GM10248 (cell line): ENCODE measurements around the gene ALDH2.

Source experiments
- CTCF ChIA-PET: fragments of 300-600 bp; sonication (Branson Sonifier 250); formaldehyde crosslinking; extraction: SDS; loops from one replicate; lab custom pipeline; 2021; ENCODE audit warnings: antibody characterized with exemption; lab: Yijun Ruan, JAX
- POLR2A ChIA-PET: fragments of 350-650 bp; sonication (Branson Sonifier 250); formaldehyde crosslinking; extraction: SDS; loops from one replicate; lab custom pipeline; 2020; ENCODE audit warnings: antibody characterized with exemption; lab: Yijun Ruan, JAX
- DNase-seq: peaks from one replicate; pipeline ENCODE4 v3.0.0; 2012; ENCODE audit errors: extremely low spot score
- TF ChIP-seq, protein P1 (sequence below): IDR thresholded peaks from 2 replicates; pipeline ENCODE4 v1.5.1; 2012; ENCODE audit warnings: mild to moderate bottlenecking, low read depth; ENCODE audit errors: extremely low read depth, missing control alignments, control extremely low read depth

The ALDH2 gene

DNA sequence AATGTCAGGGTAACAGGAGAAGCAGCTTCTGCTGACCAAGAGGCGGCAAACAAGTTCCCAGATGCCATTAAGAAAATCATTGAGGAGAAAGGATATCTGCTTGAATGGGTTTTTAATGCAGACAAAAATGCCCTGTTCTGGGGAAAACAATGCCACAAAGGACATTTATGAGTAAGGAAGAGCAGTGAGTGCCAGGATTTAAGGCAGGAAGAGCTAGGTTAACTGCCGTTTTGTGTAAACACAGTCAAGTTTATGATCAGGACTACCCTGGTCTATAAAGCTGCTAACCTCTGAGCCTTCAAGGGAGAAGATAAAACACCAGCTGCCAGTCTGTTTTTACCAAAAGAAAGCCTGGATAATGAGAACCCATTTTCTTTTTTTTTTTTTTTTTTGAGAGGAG, 83.8 kb downstream of the ALDH2 start:
- CTCF ChIA-PET: interaction anchor here (2.2 kb wide), 1 partner anchor 11 kb away, joined by 8 read pairs; no protein-coding TSS in a partner anchor
- POLR2A ChIA-PET: interaction anchor here (0.6 kb wide), 1 partner anchor 43 kb away, joined by 9 read pairs; no protein-coding TSS in a partner anchor

DNA sequence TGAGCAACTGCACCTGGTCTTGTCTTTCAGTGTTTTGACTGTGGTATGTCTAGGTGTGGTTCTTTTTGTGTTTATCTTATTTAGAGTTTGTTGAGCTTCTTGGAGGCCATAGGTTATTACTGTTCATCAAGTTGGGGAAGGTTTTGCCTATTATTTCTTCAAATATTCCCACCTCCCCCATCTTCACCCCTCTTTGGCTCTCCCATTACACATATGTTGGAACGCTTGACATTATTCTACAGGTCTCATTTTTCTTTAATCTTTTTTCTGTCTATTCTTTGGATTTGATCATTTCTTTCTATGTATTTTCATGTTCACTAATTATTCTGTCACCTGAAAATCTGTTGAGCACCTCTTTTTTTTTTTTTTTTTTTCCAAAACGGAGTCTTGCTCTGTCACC, 91.5 kb downstream of the ALDH2 start:
- ChIA-PET POLR2A (no interaction called here), CTCF (no interaction called here)
- no peak for DNase-seq
- TF ChIP-seq, protein P1, sequence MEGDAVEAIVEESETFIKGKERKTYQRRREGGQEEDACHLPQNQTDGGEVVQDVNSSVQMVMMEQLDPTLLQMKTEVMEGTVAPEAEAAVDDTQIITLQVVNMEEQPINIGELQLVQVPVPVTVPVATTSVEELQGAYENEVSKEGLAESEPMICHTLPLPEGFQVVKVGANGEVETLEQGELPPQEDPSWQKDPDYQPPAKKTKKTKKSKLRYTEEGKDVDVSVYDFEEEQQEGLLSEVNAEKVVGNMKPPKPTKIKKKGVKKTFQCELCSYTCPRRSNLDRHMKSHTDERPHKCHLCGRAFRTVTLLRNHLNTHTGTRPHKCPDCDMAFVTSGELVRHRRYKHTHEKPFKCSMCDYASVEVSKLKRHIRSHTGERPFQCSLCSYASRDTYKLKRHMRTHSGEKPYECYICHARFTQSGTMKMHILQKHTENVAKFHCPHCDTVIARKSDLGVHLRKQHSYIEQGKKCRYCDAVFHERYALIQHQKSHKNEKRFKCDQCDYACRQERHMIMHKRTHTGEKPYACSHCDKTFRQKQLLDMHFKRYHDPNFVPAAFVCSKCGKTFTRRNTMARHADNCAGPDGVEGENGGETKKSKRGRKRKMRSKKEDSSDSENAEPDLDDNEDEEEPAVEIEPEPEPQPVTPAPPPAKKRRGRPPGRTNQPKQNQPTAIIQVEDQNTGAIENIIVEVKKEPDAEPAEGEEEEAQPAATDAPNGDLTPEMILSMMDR: no peak

More for the DNA sequence above, 83.8 kb downstream of the ALDH2 start:
- TF ChIP-seq, protein P1: no peak
- DNase-seq: no peak

DNA sequence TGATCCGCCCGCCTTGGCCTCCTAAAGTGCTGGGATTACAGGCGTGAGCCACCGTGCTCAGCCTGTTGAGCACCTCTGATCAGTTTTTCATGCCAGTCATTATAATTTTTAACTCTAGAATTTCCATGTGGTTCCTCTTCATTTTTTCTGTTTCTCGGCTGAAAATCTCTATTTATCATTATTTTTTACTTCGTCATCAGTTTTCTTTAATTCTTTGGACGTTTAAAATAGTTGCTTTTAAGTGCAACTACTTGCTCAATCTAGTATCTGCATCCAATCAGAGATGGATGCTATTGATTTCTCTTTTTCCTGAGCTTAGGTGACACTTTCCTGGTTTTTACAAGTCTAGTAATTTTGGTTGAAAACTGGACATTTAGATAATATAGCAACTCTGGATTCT, 92.0 kb downstream of the ALDH2 start:
- DNase-seq: no peak
- TF ChIP-seq, protein P1: no peak
- CTCF ChIA-PET: no interaction called here
- POLR2A ChIA-PET: no interaction called here

DNA sequence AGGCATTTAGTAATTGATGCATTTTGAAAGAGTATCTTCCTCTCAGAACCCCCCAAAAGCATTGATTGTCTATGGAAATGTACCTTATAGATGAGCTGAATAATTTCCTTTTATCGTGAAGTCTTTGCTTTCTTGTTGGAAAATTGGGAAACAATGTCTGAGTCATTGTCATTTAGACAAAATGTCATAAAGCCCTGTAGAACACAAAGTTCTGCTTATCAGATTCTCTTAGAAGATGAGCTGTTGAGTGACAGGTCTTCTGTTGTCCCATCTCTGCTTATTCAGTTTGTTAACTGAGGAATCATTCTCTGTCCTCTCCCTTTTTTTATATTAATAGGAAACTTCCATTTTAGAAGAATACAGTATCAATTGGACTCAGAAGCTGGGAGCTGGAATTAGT, 98.2 kb downstream of the ALDH2 start:
- ChIA-PET POLR2A (interaction anchor here (0.5 kb wide), 1 partner anchor 84 kb away, joined by 4 read pairs; no protein-coding TSS in a partner anchor), CTCF (no interaction called here)
- TF ChIP-seq, protein P1: no peak
- no peak for DNase-seq
